Measurements from ENCODE around the gene A1BG. TPM values are rescaled to one million over a fixed set of nuclear protein-coding genes. Genes with fewer than 3 reads are reported as not detected.

A1BG gene
- total and polyA plus RNA-seq, 2 of the 13 experiments (the other 11 are each of a cell fraction or from before 2014, with no cell fraction given), result 14.7 to 41.4 TPM

DNA sequence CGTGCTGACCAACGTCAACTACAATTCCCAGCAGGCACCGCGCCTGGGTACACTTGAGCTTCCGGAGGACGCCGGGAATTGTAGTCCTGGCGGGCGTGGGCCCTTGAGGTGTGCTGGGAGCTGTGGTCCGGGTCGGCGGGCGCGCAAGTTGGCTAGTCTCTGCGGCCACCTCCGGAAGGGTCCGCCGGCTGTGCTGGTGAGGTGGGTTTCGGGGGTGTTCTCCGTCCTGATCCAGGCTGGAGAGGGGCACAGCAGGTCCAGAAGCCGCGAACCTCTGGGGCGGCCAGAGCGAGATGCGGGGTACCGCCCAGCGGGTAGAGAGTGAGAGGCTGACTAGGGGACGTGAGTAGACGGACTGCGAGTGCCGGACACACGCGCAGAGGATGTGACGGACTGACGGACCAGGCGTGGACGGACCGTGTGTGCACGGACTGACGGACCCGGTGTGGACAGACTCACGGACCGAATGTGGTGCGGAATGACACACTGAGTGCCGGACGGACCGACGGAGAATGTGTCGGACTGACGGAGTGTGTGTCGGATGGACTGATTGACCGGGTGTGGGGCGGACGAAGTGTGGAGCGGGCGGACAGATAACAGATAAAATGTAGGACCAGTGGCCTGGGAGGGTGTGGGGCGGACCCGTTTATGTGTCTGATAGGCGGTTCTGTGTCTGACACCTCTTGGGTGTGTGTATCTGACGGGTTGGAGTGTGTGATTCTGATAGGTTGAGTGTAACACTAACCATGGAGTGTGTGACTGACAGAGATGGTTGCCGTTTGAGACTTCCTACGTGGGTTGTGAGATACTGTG, 26.2 kb downstream of the A1BG start, which contains the start of gene ZSCAN22 (continued):
- no peak for TF ChIP-seq ZNF572 (CRISPR knock-in tag; IDR thresholded peaks at IDR 0.05)
- no peak for TF ChIP-seq ZNF549 (CRISPR knock-in tag; IDR thresholded peaks at IDR 0.05)
- TF ChIP-seq, protein P1, sequence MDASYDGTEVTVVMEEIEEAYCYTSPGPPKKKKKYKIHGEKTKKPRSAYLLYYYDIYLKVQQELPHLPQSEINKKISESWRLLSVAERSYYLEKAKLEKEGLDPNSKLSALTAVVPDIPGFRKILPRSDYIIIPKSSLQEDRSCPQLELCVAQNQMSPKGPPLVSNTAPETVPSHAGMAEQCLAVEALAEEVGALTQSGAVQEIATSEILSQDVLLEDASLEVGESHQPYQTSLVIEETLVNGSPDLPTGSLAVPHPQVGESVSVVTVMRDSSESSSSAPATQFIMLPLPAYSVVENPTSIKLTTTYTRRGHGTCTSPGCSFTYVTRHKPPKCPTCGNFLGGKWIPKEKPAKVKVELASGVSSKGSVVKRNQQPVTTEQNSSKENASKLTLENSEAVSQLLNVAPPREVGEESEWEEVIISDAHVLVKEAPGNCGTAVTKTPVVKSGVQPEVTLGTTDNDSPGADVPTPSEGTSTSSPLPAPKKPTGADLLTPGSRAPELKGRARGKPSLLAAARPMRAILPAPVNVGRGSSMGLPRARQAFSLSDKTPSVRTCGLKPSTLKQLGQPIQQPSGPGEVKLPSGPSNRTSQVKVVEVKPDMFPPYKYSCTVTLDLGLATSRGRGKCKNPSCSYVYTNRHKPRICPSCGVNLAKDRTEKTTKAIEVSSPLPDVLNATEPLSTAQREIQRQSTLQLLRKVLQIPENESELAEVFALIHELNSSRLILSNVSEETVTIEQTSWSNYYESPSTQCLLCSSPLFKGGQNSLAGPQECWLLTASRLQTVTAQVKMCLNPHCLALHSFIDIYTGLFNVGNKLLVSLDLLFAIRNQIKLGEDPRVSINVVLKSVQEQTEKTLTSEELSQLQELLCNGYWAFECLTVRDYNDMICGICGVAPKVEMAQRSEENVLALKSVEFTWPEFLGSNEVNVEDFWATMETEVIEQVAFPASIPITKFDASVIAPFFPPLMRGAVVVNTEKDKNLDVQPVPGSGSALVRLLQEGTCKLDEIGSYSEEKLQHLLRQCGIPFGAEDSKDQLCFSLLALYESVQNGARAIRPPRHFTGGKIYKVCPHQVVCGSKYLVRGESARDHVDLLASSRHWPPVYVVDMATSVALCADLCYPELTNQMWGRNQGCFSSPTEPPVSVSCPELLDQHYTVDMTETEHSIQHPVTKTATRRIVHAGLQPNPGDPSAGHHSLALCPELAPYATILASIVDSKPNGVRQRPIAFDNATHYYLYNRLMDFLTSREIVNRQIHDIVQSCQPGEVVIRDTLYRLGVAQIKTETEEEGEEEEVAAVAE (CRISPR knock-in tag; IDR thresholded peaks at IDR 0.05; ENCODE audit: borderline replicate concordance), result peak; percentile 92
- no peak; the same call in 1 of the 2 replicates for TF ChIP-seq JUNB (CRISPR knock-in tag; IDR thresholded peaks at IDR 0.05; ENCODE audit: borderline replicate concordance)
- TF ChIP-seq HNRNPK (IDR thresholded peaks at IDR 0.05; ENCODE audit: low read depth, low read length, poor library complexity, severe bottlenecking), result no peak
- peak; percentile 75; the same call in 1 of the 2 replicates for TF ChIP-seq SIN3A (IDR thresholded peaks at IDR 0.05; ENCODE audit: borderline replicate concordance, low read depth, low read length)
- peak; percentile 91; the same call in 1 of the 2 replicates for TF ChIP-seq ZNF598 (CRISPR knock-in tag; IDR thresholded peaks at IDR 0.05; ENCODE audit: borderline replicate concordance)
- TF ChIP-seq IRX3 (CRISPR knock-in tag; IDR thresholded peaks at IDR 0.05; ENCODE audit: borderline replicate concordance, low read depth), result no peak
- peak; percentile 85 for TF ChIP-seq HNRNPLL (IDR thresholded peaks at IDR 0.05; ENCODE audit: low read depth, low read length, poor library complexity, severe bottlenecking)
- TF ChIP-seq, protein P2, sequence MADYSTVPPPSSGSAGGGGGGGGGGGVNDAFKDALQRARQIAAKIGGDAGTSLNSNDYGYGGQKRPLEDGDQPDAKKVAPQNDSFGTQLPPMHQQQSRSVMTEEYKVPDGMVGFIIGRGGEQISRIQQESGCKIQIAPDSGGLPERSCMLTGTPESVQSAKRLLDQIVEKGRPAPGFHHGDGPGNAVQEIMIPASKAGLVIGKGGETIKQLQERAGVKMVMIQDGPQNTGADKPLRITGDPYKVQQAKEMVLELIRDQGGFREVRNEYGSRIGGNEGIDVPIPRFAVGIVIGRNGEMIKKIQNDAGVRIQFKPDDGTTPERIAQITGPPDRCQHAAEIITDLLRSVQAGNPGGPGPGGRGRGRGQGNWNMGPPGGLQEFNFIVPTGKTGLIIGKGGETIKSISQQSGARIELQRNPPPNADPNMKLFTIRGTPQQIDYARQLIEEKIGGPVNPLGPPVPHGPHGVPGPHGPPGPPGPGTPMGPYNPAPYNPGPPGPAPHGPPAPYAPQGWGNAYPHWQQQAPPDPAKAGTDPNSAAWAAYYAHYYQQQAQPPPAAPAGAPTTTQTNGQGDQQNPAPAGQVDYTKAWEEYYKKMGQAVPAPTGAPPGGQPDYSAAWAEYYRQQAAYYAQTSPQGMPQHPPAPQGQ (CRISPR knock-in tag; IDR thresholded peaks at IDR 0.05; ENCODE audit: borderline replicate concordance), result no peak
- TF ChIP-seq SYNCRIP (IDR thresholded peaks at IDR 0.05; ENCODE audit: insufficient read depth, low read depth, low read length), result no peak
- TF ChIP-seq, protein P3, sequence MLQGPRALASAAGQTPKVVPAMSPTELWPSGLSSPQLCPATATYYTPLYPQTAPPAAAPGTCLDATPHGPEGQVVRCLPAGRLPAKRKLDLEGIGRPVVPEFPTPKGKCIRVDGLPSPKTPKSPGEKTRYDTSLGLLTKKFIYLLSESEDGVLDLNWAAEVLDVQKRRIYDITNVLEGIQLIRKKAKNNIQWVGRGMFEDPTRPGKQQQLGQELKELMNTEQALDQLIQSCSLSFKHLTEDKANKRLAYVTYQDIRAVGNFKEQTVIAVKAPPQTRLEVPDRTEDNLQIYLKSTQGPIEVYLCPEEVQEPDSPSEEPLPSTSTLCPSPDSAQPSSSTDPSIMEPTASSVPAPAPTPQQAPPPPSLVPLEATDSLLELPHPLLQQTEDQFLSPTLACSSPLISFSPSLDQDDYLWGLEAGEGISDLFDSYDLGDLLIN (CRISPR knock-in tag; IDR thresholded peaks at IDR 0.05; ENCODE audit: borderline replicate concordance), result peak; percentile 92
- peak; percentile 42 for TF ChIP-seq POGZ (CRISPR knock-in tag; IDR thresholded peaks at IDR 0.05)
- no peak; the same call in 1 of the 2 replicates for TF ChIP-seq TSC22D2 (CRISPR knock-in tag; IDR thresholded peaks at IDR 0.05; ENCODE audit: borderline replicate concordance)
- TF ChIP-seq, protein P4, sequence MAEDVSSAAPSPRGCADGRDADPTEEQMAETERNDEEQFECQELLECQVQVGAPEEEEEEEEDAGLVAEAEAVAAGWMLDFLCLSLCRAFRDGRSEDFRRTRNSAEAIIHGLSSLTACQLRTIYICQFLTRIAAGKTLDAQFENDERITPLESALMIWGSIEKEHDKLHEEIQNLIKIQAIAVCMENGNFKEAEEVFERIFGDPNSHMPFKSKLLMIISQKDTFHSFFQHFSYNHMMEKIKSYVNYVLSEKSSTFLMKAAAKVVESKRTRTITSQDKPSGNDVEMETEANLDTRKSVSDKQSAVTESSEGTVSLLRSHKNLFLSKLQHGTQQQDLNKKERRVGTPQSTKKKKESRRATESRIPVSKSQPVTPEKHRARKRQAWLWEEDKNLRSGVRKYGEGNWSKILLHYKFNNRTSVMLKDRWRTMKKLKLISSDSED (CRISPR knock-in tag; IDR thresholded peaks at IDR 0.05), result 0 out of 2 replicates have a peak, but pooled peaks have one; percentile 60
- TF ChIP-seq SMAD9 (CRISPR knock-in tag; IDR thresholded peaks at IDR 0.05), result no peak
- TF ChIP-seq ZNF232 (CRISPR knock-in tag; IDR thresholded peaks at IDR 0.05; ENCODE audit: borderline replicate concordance), result peak; percentile 92; the same call in 1 of the 2 replicates
- peak; percentile 55; the same call in 1 of the 2 replicates for TF ChIP-seq ZNF773 (CRISPR knock-in tag; IDR thresholded peaks at IDR 0.05; ENCODE audit: borderline replicate concordance)
- peak; percentile 73; the same call in 1 of the 2 replicates for TF ChIP-seq ZNF224 (CRISPR knock-in tag; IDR thresholded peaks at IDR 0.05)
